ENCODE data around the gene CEP126. TPM values are rescaled to one million over a fixed set of nuclear protein-coding genes. Genes with fewer than 3 reads are reported as not detected.
A peak's percentile ranks its signal among the peaks of the same experiment; 100 is the strongest.

CEP126 gene
- total and polyA plus RNA-seq, 11 donors, result 0.26 to 1.8 (median 0.93) TPM

GRCh38 chr11:101915791-101916291, 1.0 kb downstream of the CEP126 start:
- no peaks in the 10 kb centered on the region for H3K9me3 ChIP-seq
- 28 to 41% (median 33%) methylated on average over 4 of the region's 4 CpGs for WGBS, 4 donors
- H3K27ac ChIP-seq, result peak overlapping the region in 11 of 12 donors; percentile 54 to 86 (median 74)
- H3K4me3 ChIP-seq, result peak overlapping the region in 10 of 12 donors; percentile 64 to 82 (median 74)
- no peak for DNase-seq
- no peak for TF ChIP-seq CTCF (IDR thresholded peaks at IDR 0.05)
- no peak for TF ChIP-seq POLR2A (IDR thresholded peaks at IDR 0.05)
- H3K4me1 ChIP-seq, result peaks cover 0 to 27% (median 7%) of the 10 kb centered on the region in 12 donors
- intact Hi-C loops (cut with DNase I), result loop anchor here in 2 of 10 donors (5.0 to 10.0 kb wide), 3 partner anchors 89 to 189 kb away; no protein-coding TSS in a partner anchor
- peaks cover 0 to 4% (median 0%) of the 10 kb centered on the region in 9 donors for H3K36me3 ChIP-seq
- peak in 2 of 4 donors; percentile 23 to 35 for ATAC-seq
- no peaks in the 10 kb centered on the region for H3K27me3 ChIP-seq

- Histone ChIP-seq H3K4me1 (peaks cover 0 to 27% (median 7%) of the 10 kb centered on the region in 12 donors), H3K27me3 (no peaks in the 10 kb centered on the region), H3K36me3 (peaks cover 0 to 7% (median 0%) of the 10 kb centered on the region in 9 donors), H3K9me3 (no peaks in the 10 kb centered on the region), H3K4me3 (peak within 1 kb of the TSS; percentile 48 to 82 (median 72)), H3K27ac (peak within 1 kb of the TSS; percentile 52 to 86 (median 74))
- WGBS, 4 donors, result 64 to 66% (median 66%) methylated on average over 2 of the region's 2 CpGs
- no peak for DNase-seq
- no peak for TF ChIP-seq POLR2A (IDR thresholded peaks at IDR 0.05)
- ATAC-seq, result no peak
- intact Hi-C loops (cut with DNase I), result loop anchor here in 2 of 10 donors (5.0 to 10.0 kb wide), 3 partner anchors 88 to 188 kb away; no protein-coding TSS in a partner anchor
Observed at GRCh38 chr11:101916422-101916821, 1.6 kb downstream of the CEP126 start, which contains the start of gene ANGPTL5. TSS of gene ANGPTL5 (minus strand) at chr11:101916522. CDS start at chr11:101907909, 8,613 bp downstream.

GRCh38 chr11:101917226-101917625, 2.4 kb downstream of the CEP126 start:
- Histone ChIP-seq H3K27me3 (no peaks in the 10 kb centered on the region), H3K4me1 (peaks cover 0 to 27% (median 7%) of the 10 kb centered on the region in 12 donors), H3K27ac (no peak overlapping the region), H3K4me3 (no peak overlapping the region), H3K9me3 (no peaks in the 10 kb centered on the region), H3K36me3 (peaks cover 0 to 7% (median 0%) of the 10 kb centered on the region in 9 donors)
- DNase-seq (no peak), ATAC-seq (no peak)
- no peak for TF ChIP-seq POLR2A (IDR thresholded peaks at IDR 0.05)
- TF ChIP-seq CTCF (IDR thresholded peaks at IDR 0.05), result no peak
- intact Hi-C loops (cut with DNase I), result loop anchor here in 2 of 10 donors (5.0 to 10.0 kb wide), 3 partner anchors 88 to 188 kb away; no protein-coding TSS in a partner anchor

GRCh38 chr11:101920992-101921391, 6.2 kb downstream of the CEP126 start:
- H3K36me3 ChIP-seq, result peaks cover 0 to 7% (median 0%) of the 10 kb centered on the region in 9 donors
- ATAC-seq (no peak), DNase-seq (no peak)
- H3K4me1 ChIP-seq, result peaks cover 0 to 4% (median 0%) of the 10 kb centered on the region in 12 donors
- no peaks in the 10 kb centered on the region for H3K27me3 ChIP-seq
- H3K4me3 ChIP-seq, result no peak overlapping the region
- intact Hi-C loops (cut with DNase I), result loop anchor here in 1 of 10 donors (10.0 kb wide), 1 partner anchor 64 kb away; no protein-coding TSS in a partner anchor
- no peaks in the 10 kb centered on the region for H3K9me3 ChIP-seq
- no peak for TF ChIP-seq POLR2A (IDR thresholded peaks at IDR 0.05)
- TF ChIP-seq CTCF (IDR thresholded peaks at IDR 0.05), result no peak
- WGBS, 4 donors, result 92 to 98% (median 94%) methylated on average over 1 of the region's 1 CpG
- no peak overlapping the region for H3K27ac ChIP-seq
